Stimulated activated CD8-positive, alpha-beta memory T cell treated with anti-CD3 and anti-CD28 coated beads, Interleukin-7, amount 100 ng/mL, for 48 hours (primary cell): Measurements from ENCODE around the gene NPW.
"Not testable (repeated sequence)": the region's sequence is repeated elsewhere in the genome, so short reads cannot be mapped to it uniquely, and the experiment has no call there.

Experiments used
- DNase-seq, 2 donors: peaks; one replicate each; pipeline ENCODE4 v3.0.0-alpha.2; 2020; ENCODE audit warnings: low read depth in 1 of 2; ENCODE audit errors: extremely low read depth in 1 of 2

Gene NPW

DNA sequence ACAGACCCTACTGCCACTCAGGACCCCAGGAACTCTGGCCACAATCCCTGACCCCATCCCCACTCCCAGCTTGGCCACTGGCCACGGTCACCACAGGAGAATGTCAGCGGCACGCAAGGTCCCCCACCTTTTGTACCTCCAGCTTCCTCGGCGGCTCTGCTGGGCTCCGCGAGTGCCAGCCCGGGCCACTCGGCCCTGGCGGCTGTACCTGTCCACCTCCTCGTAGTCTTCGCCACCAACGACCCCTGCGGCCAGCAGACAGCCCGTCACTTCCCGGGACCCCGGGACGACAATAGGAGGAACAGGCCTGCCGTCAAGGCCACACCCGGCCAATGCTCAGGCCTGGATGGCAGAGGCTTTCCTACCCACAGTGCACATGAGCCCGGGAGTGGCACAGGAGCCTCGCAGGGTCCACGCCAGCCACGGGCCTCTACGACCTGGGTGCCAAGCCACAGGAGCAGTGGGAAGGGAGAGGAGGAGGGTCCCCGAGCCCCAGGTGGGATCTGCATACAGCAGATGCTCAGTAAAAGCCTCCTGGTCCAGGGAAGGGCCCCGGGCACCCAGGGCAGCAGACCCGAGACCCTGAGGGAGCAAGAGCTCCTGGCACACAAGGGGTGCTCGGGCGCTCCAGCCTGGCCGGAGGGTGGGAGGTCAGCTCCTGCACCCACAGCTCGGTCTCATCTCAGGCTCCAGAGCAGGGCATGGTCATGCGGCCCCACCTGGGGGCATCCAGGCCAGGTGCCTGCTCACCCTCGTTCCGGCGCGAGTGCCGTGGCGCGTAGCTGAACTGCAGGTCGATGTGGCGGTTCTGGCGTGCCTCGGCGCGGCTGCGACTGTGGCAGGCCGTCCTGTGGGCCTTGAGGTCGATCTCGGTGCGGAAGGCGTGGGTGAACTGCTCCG is 17.9 kb upstream of the NPW start:
- DNase-seq: no peak

DNA sequence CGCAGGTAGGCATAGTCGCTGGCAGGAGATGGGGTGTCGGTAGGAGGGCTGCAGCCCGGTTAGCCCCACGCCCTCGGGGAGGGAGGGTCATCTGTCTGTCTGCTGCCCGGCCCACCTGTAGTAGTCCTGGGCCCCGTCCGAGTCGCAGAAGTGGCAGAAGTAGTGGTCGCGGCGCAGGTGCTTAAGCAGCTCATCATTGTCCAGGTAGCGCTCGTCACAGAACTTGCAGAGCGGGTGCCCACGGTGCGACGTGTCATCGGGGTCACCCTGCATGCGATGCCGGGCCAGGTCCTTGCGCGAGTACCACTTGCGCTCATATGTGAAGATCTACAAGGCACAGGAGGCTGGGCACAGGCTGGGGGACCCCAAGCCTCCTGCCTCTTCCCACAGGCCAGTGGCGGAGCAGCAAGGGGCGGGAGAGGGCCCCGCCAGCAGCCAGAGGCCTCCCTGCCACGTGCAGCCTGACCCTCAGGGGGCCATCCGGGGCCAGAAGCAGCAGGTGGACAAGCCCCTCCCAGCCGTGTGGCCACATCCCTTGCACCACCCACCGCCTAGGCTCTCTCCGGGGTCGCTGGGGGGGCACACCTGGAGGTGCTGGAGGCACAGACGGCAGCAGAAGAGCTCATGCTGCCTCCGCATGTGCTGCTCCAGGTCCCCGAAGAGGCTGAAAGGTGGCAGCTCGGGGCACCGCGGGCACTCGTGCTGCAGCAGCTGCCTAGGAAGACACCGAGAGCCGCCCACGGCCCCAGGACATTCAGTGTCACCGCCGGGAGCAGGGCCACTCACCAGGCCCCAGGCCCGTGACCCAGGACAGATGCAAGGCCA is 17.0 kb upstream of the NPW start:
- DNase-seq: no peak

DNA sequence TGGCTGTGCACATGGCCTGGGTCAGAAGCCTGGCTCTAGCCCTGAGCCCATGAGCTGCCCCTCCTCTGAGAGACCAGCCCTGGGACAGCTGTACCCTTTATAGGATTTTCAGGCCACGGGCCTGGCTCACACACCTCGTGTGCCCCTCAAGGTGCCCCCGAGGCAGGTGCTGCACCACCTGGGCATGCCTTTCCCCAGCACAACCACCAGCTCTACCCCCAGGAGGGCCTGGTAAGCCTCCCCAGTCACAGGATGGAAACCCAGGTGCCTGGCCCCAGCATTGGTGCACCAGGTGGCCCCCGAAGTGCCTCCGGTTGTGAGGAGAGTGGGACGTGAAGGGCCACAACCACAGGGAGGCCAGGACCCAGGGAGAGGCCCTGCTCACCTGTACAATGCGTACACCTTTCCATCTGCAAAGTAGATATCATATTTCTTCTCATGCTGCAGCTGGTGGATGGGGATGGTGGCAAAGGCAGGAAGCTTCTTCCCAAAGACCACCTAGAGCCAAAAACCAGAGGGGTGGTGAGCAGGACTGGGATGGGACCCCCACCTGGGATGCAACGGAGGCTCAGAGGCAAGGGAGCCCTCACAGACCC is 16.3 kb upstream of the NPW start:
- no peak for DNase-seq

- peak; percentile 77 to 82 for DNase-seq
These were observed 15.6 kb upstream of the NPW start for GRCh38 chr16:2003827-2004641.

- no peak for DNase-seq
These were observed 14.6 kb upstream of the NPW start for GRCh38 chr16:2004795-2005517.

GRCh38 chr16:2005646-2006045 is 13.9 kb upstream of the NPW start:
- no peak for DNase-seq

GRCh38 chr16:2006317-2006716 is 13.3 kb upstream of the NPW start:
- no peak for DNase-seq

GRCh38 chr16:2007081-2007836 is 12.3 kb upstream of the NPW start:
- DNase-seq: no peak

- DNase-seq: no peak
These were observed 11.5 kb upstream of the NPW start for GRCh38 chr16:2008009-2008526.

DNA sequence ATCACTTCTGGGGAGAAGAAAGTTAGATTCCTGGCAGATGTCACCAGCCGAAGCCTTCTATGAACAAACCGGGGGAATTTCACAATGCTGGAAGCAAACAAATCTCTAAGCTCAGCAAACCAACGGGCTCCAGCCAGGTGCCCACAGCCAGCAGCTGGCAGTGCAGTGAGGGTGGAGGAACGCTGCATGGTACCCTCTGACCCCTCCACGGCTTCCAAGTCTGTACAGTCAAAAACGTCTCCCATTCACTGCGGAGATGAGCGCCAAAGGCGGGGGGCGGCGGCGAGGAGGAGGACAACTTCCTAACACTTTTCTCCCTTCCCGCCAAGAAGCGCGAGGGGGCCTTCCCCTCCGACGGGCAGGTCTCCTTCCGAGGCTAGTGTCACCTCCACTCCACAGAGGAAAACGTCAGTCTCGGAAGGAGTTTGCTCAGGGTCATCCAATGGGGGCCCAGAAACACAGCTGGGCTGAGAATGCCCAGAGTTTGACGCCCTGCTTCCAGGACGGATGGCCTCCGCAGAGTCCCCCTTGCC is 10.9 kb upstream of the NPW start:
- DNase-seq: no peak

DNA sequence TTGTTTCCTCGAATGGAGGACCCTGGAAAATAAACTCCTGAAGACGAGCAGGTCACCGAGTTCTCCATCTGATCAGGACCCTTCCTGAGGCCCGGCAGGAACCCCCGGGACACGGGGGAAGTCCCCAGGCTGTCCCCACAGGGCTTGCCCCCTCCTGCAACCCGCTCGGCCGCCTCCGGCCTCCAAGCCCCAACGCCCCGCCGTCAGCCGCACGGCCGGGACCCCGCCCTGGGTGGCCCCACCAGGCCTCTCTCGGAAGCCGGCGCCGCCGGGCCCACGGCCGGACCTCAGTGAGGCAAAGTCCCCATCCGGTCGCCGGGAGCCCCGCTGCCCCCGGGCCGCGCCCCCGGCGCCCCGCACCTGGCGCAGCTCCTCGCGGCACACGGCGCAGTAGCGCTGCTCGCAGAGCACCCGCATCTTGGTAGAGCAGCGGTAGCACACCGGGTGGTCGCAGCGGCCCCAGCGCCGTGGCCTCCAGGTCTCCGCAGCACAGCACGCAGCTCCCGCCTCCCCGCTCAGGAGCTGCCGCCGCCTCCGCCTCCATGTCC is 10.3 kb upstream of the NPW start:
- DNase-seq: no peak

DNA sequence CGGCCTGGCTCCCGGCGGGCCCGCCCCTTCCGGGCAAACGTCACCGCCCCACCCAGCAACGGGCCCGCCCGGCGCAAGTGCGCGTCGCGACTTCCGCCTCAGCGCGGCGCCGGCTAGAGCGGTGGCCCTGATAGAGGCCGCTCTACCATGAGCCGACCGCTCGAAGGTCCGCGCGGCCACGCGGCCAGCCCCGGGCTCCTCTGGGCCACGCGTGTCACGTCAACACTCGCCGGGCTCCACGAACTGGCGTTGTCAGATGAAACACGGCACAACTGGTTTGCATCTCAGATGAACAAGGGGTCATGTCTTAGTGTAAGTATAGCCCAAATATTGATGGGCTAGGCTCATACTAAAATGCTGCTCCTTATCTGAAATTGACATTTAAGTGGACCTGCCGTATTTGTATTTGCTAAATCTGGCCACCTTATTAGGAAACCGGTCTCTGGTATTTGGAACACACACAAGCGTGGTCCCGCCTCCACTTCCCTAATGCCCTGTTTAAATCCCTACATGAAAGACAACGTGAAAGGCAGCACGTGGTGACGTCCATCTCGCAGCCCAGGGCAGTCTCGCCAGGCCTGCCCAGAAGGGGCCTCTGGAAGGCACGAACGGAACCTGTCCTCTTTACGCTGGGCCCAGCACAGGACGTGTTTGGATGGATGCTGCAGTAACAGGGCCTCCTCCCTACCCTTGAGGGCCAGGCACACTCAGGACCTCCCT is 9.6 kb upstream of the NPW start, which contains the start of gene ZNF598:
ZNF598 (minus strand) TSS at position 31 of the 720 bp plus-strand sequence.
- DNase-seq: peak in 1 of 2 donors; percentile 69

- not testable (repeated sequence) for DNase-seq
These were observed 7.9 kb upstream of the NPW start for GRCh38 chr16:2011726-2012125.

DNA sequence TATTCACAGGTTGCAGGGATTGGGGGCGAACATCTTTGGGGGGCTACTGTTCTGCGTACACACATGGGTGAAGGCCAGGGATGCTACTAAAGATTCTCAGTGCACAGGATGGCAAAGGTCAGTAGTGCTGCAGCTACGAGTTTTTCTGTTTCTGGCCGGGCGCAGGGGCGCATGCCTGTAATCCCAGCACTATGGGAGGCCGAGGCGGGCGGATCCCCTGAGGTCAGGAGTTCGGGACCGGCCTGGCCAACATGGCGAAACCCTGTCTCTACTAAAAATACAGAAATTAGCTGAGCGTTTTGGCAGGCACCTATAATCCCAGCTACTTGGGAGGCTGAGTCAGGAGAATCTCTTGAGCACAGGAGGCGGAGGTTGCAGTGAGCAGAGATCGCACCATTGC is 6.1 kb upstream of the NPW start:
- DNase-seq: no peak

DNA sequence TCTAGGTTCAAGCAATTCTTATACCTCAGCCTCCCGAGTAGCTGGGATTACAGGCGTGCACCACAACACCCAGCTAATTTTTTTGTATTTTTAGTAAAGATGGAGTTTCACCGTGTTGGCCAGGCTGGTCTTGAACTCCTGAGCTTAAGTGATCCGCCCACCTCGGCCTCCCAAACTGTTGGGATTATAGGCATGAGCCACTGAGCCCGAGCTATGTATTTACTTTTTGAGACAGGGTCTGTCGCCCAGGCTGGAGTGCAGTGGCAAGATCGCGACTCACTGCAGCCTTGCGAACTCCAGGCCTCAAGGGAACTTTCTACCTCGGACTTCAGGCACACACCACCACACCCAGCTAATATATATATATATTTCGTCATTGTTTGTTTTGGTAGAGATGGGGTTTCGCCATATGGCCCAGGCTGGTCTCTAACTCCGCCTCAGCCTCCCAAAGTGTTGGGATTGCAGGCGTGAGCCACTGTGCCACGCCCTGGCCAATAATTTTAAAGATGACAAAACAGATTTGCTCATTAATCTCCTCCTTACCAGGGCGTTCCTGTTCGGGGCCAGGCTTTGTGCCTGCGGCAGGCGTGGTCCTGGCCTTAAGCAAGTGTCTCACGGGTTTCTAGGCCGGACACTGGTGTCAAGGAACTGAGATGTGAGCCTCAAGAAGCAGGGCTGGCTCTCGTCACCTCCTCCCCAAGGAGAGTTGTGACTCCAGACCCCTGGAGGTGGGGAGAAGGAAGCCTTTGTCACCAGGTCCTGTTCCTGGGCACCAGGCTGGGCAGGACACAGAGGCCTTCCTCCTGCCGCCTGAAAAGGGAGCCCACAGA is 4.3 kb upstream of the NPW start:
- no peak for DNase-seq

DNA sequence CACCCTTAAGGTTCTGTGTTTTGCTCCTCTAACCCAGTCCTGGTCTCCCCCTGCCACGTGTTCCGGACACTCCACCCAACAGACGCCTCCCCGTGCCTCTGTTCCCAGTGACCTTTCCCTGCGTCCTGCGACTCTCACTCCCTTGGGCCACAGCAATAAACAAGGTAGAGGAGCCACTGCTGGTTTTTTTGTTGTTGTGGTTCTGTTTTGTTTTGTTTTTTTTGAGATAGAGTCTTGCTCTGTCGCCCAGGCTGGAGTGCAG is 3.7 kb upstream of the NPW start:
- no peak for DNase-seq

DNA sequence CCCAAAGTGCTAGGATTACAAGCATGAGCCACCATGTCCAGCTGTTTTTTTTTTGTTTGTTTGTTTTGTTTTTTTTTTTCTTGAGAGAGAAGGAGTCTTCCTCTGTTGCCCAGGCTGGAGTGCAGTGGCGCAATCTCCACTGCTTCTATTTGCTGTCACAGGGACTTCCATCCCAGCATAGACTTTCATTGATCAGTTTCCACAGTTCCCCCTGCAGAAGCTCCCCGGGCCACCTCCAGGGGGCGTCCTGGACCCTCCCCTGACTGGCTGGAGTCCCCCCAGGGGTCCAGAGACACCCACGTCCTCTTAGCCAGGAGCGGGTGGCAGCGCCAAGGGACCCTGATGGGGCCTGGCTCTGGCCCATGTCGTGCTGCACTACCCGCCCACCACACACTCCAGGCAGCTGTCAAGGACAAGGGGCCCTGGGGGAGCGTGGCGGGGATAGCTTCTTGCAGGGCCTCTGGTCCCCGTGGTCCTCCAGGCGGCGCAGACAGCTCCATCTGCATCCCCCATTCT is 3.1 kb upstream of the NPW start:
- no peak for DNase-seq
